Measurements from ENCODE around the gene CLCN7. TPM values are rescaled to one million over a fixed set of nuclear protein-coding genes. Genes with fewer than 3 reads are reported as not detected.

CLCN7 gene
- total RNA-seq, 2 donors from 2014 or later, result 19.4 to 31.7 TPM

GRCh38 chr16:1436731-1437355, 38.0 kb downstream of the CLCN7 start:
- Histone ChIP-seq H3K27ac (no peak overlapping the region), H3K9me3 (no peaks in the 10 kb centered on the region), H3K36me3 (no peaks in the 10 kb centered on the region), H3K4me1 (no peaks in the 10 kb centered on the region), H3K27me3 (no peaks in the 10 kb centered on the region), H3K4me3 (no peak overlapping the region)
- TF ChIP-seq, protein P1, sequence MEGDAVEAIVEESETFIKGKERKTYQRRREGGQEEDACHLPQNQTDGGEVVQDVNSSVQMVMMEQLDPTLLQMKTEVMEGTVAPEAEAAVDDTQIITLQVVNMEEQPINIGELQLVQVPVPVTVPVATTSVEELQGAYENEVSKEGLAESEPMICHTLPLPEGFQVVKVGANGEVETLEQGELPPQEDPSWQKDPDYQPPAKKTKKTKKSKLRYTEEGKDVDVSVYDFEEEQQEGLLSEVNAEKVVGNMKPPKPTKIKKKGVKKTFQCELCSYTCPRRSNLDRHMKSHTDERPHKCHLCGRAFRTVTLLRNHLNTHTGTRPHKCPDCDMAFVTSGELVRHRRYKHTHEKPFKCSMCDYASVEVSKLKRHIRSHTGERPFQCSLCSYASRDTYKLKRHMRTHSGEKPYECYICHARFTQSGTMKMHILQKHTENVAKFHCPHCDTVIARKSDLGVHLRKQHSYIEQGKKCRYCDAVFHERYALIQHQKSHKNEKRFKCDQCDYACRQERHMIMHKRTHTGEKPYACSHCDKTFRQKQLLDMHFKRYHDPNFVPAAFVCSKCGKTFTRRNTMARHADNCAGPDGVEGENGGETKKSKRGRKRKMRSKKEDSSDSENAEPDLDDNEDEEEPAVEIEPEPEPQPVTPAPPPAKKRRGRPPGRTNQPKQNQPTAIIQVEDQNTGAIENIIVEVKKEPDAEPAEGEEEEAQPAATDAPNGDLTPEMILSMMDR (IDR thresholded peaks at IDR 0.05), result no peak
- no peak for DNase-seq (ENCODE audit: low spot score)

GRCh38 chr16:1435921-1436697, 38.7 kb downstream of the CLCN7 start:
- H3K27ac ChIP-seq, result no peak overlapping the region
- no peaks in the 10 kb centered on the region for H3K4me1 ChIP-seq
- TF ChIP-seq, protein P1 (IDR thresholded peaks at IDR 0.05), result no peak
- no peaks in the 10 kb centered on the region for H3K9me3 ChIP-seq
- H3K4me3 ChIP-seq, result no peak overlapping the region
- no peaks in the 10 kb centered on the region for H3K27me3 ChIP-seq
- H3K36me3 ChIP-seq, result no peaks in the 10 kb centered on the region
- DNase-seq (ENCODE audit: low spot score), result no peak

DNA sequence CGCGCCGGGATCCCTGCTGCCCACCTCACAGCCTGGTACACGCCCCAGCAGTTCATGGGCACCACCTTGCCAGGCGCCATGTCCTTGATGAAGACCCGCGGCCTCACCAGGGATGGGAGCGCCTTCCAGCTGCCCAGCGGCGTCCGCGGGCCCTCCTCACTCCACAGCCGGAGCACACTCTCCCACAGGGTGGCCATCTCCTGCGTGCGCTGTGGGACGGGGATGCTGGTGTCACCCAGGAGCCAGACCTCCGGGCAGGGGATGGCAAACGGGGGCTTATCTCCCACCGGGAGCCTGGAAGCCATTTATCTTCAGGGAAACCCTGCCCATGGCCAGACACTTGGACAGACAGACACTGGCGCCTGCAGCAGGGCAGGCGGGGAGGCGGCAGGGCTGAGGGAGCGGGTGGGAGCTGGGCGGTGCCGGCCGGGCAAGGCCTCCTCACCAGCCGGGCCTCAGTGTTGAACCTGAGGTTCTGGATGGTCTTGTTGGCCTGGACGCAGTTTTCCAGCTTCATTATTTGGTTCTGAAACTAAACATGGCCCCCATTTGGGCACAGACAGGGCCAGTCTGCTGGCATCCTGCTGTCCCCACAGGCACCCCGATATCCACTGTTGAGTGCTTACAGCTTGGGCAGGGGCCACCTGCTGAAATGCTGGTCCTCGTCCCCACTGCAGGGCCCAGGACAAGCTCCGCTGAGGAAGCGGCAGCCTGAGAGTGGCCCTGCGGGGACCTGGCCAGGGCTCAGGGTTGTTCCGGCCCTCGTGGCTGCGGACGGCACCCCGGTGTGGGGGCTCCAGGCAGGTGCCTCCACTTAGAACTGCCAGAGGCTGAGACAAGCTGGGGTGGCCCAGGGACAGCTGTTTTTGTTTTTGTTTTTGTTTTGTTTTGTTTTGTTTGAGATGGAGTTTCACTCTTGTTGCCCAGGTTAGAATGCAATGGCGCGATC, 39.9 kb downstream of the CLCN7 start:
- Histone ChIP-seq H3K4me1 (no peaks in the 10 kb centered on the region), H3K9me3 (no peaks in the 10 kb centered on the region), H3K27me3 (no peaks in the 10 kb centered on the region), H3K36me3 (no peaks in the 10 kb centered on the region), H3K27ac (no peak overlapping the region), H3K4me3 (no peak overlapping the region)
- no peak for DNase-seq (ENCODE audit: low spot score)
- TF ChIP-seq, protein P1 (IDR thresholded peaks at IDR 0.05), result no peak

DNA sequence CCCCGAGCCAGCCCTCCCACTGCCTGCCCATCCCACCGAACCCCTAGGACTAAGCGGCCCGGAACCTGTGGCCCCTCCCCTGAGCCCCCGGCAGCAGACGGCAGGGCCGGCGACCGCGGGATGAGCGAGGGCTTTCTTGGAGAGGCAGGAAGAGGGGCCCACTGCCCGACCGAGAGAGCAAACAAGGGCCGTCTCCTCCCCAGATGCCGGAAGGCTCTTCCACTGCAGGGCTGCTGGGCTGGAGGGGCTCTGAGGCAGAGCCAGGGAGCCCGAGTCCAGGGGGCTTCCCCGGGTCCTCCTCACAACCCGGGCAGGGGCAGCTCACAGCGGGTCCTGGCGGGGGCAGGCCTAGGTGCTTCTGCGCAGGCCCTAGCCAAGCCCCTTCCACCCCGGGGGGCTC, 41.1 kb downstream of the CLCN7 start:
- DNase-seq (ENCODE audit: low spot score), result no peak
- Histone ChIP-seq H3K36me3 (no peaks in the 10 kb centered on the region), H3K4me3 (no peak overlapping the region), H3K4me1 (peaks cover 0 to 1% of the 10 kb centered on the region in 2 donors), H3K27me3 (no peaks in the 10 kb centered on the region), H3K9me3 (no peaks in the 10 kb centered on the region), H3K27ac (no peak overlapping the region)
- TF ChIP-seq, protein P1 (IDR thresholded peaks at IDR 0.05), result no peak

DNA sequence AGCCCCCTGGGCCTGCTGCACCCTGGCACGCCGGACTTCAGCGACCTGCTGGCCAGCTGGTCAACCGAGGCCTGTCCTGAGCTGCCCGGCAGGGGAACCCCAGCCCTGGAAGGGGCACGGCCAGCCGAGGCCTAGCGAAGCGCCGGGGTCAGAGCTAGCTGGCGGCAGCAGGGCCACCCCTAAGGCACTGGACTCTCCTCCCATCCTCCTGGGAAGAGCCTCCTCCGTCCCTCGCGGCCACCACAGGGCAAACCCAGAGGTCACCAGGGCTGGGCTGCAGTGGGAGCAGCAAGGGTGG, 41.6 kb downstream of the CLCN7 start:
- no peaks in the 10 kb centered on the region for H3K36me3 ChIP-seq
- H3K9me3 ChIP-seq, result no peaks in the 10 kb centered on the region
- H3K27me3 ChIP-seq, result no peaks in the 10 kb centered on the region
- peak overlapping the region in 1 of 2 donors; percentile 40 for H3K4me3 ChIP-seq
- H3K4me1 ChIP-seq, result peaks cover 0 to 6% of the 10 kb centered on the region in 2 donors
- no peak for DNase-seq (ENCODE audit: low spot score)
- H3K27ac ChIP-seq, result no peak overlapping the region
- TF ChIP-seq, protein P1 (IDR thresholded peaks at IDR 0.05), result no peak
